ENCODE data around the gene DNAJC1. TPM values are rescaled to one million over a fixed set of nuclear protein-coding genes. Genes with fewer than 3 reads are reported as not detected.

Gene DNAJC1
- total RNA-seq, 1 experiment from 2014 or later = 3.2 TPM

- Histone ChIP-seq H2AFZ (ENCODE audit: low read length) (no peak overlapping the region), H3K9ac (ENCODE audit: low read length) (no peak overlapping the region)
- DNase-seq = no peak
These were observed 59.8 kb downstream of the DNAJC1 start for GRCh38 chr10:21943633-21944265.

DNA sequence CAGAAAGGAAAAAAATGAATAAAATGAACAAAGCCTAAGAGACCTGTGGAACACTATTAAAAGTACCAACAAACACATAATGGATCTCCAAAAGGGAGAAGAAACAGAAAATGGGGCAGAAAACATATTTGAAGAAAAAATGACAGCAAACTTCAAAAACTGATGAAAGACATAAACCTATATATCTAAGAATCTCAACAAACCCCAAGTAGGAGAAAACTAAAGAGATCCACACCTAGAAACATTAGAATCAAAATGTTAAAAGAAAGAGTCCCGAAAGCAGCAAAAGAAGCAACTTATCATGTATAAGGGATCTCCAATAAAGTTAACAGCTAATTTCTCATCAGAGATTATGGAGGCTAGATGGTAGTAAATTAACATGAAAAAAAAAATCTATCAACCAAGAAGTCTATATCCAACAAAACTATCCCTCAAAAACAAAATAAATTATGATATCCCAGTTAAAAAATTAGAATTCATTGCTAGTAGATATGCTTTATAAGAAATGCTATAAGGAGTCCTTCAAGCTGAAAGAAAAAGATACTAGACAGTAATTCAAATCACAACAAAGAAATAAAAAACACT, 68.0 kb downstream of the DNAJC1 start:
- Histone ChIP-seq H3K4me1 (ENCODE audit: low read length) (no peaks in the 10 kb centered on the region), H4K20me1 (ENCODE audit: insufficient read depth, low read depth, low read length) (peaks cover 6% of the 10 kb centered on the region; the same call in 1 of the 2 replicates), H3K79me2 (ENCODE audit: low read length) (no peaks in the 10 kb centered on the region), H3K36me3 (ENCODE audit: insufficient read depth, low read length) (no peaks in the 10 kb centered on the region), H3K9me2 (replicated peaks; ENCODE audit: insufficient read depth, low read length) (no peaks in the 10 kb centered on the region), H3K9ac (ENCODE audit: low read length) (no peak overlapping the region), H3K27me3 (ENCODE audit: low read length) (no peaks in the 10 kb centered on the region), H2AFZ (ENCODE audit: low read length) (no peak overlapping the region), H3K27ac (ENCODE audit: low read length) (no peak overlapping the region), H3K4me3 (ENCODE audit: low read length) (no peak overlapping the region), H3K9me3 (ENCODE audit: low read length) (no peaks in the 10 kb centered on the region), H3K4me2 (ENCODE audit: low read depth, low read length, poor library complexity, severe bottlenecking) (no peak overlapping the region)
- DNase-seq = no peak

More at GRCh38 chr10:21943633-21944265, 59.8 kb downstream of the DNAJC1 start:
- Histone ChIP-seq H3K9me2 (replicated peaks; ENCODE audit: insufficient read depth, low read length) (no peaks in the 10 kb centered on the region), H3K36me3 (ENCODE audit: insufficient read depth, low read length) (no peaks in the 10 kb centered on the region), H4K20me1 (ENCODE audit: insufficient read depth, low read depth, low read length) (no peaks in the 10 kb centered on the region), H3K4me1 (ENCODE audit: low read length) (no peaks in the 10 kb centered on the region), H3K4me2 (ENCODE audit: low read depth, low read length, poor library complexity, severe bottlenecking) (no peak overlapping the region), H3K27me3 (ENCODE audit: low read length) (no peaks in the 10 kb centered on the region), H3K4me3 (ENCODE audit: low read length) (no peak overlapping the region), H3K79me2 (ENCODE audit: low read length) (no peaks in the 10 kb centered on the region), H3K9me3 (ENCODE audit: low read length) (no peaks in the 10 kb centered on the region), H3K27ac (ENCODE audit: low read length) (no peak overlapping the region)

DNA sequence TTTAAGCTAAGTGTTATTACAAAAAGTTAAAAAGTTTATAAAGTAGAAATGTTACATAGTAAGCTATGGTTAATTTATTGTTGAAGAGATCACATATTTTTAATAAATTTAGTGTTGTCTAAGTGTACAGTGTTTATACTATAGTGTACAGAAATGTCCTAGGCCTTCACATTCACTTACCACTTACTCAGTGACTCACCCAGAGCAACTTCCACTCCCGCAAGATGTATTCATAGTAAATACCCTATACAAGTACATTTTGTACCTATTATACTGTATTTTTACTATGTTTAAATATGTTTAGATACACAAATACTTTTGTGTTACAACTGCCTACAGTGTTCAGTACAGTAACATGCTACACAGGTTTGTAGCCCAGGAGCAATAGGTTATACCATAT, 69.2 kb downstream of the DNAJC1 start:
- Histone ChIP-seq H3K9me3 (ENCODE audit: low read length) (no peaks in the 10 kb centered on the region), H2AFZ (ENCODE audit: low read length) (no peak overlapping the region), H3K79me2 (ENCODE audit: low read length) (no peaks in the 10 kb centered on the region)

DNA sequence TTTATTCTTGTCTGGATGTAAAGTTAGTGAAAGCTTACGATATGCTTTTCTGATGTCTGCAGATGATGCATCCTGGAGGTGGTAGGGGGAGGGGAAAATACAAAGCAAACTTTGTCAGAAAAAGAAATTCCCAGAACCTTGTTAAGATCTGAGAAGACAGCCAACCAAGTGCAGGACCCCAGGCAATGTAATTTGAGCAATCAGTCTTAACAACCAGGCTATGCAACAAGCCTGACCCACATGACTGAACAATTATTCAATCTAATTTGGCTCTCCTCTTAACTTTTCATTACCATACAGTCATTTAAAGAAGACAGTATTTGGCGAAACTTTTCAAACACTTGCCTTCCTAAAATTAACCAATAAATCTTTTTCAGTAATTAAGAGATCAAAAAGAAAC, 74.5 kb downstream of the DNAJC1 start:
- H3K36me3 ChIP-seq (ENCODE audit: insufficient read depth, low read length) = no peaks in the 10 kb centered on the region
- H3K4me3 ChIP-seq (ENCODE audit: low read length) = no peak overlapping the region
- H3K9me3 ChIP-seq (ENCODE audit: low read length) = no peaks in the 10 kb centered on the region
- H4K20me1 ChIP-seq (ENCODE audit: insufficient read depth, low read depth, low read length) = peaks cover 3% of the 10 kb centered on the region; the same call in 1 of the 2 replicates
- no peak overlapping the region for H2AFZ ChIP-seq (ENCODE audit: low read length)
- H3K9ac ChIP-seq (ENCODE audit: low read length) = no peak overlapping the region
- H3K27ac ChIP-seq (ENCODE audit: low read length) = no peak overlapping the region
- no peak for DNase-seq
- no peaks in the 10 kb centered on the region for H3K27me3 ChIP-seq (ENCODE audit: low read length)
- H3K79me2 ChIP-seq (ENCODE audit: low read length) = no peaks in the 10 kb centered on the region
- H3K4me2 ChIP-seq (ENCODE audit: low read depth, low read length, poor library complexity, severe bottlenecking) = no peak overlapping the region
- H3K9me2 ChIP-seq (replicated peaks; ENCODE audit: insufficient read depth, low read length) = no peaks in the 10 kb centered on the region
- no peaks in the 10 kb centered on the region for H3K4me1 ChIP-seq (ENCODE audit: low read length)

More for the DNA sequence above, 69.2 kb downstream of the DNAJC1 start:
- no peak for DNase-seq
- no peaks in the 10 kb centered on the region for H3K36me3 ChIP-seq (ENCODE audit: insufficient read depth, low read length)
- no peak overlapping the region for H3K27ac ChIP-seq (ENCODE audit: low read length)
- no peak overlapping the region for H3K4me3 ChIP-seq (ENCODE audit: low read length)
- no peaks in the 10 kb centered on the region for H3K9me2 ChIP-seq (replicated peaks; ENCODE audit: insufficient read depth, low read length)
- no peak overlapping the region for H3K9ac ChIP-seq (ENCODE audit: low read length)
- peaks cover 6% of the 10 kb centered on the region; the same call in 1 of the 2 replicates for H4K20me1 ChIP-seq (ENCODE audit: insufficient read depth, low read depth, low read length)
- H3K27me3 ChIP-seq (ENCODE audit: low read length) = no peaks in the 10 kb centered on the region
- no peaks in the 10 kb centered on the region for H3K4me1 ChIP-seq (ENCODE audit: low read length)
- H3K4me2 ChIP-seq (ENCODE audit: low read depth, low read length, poor library complexity, severe bottlenecking) = no peak overlapping the region

DNA sequence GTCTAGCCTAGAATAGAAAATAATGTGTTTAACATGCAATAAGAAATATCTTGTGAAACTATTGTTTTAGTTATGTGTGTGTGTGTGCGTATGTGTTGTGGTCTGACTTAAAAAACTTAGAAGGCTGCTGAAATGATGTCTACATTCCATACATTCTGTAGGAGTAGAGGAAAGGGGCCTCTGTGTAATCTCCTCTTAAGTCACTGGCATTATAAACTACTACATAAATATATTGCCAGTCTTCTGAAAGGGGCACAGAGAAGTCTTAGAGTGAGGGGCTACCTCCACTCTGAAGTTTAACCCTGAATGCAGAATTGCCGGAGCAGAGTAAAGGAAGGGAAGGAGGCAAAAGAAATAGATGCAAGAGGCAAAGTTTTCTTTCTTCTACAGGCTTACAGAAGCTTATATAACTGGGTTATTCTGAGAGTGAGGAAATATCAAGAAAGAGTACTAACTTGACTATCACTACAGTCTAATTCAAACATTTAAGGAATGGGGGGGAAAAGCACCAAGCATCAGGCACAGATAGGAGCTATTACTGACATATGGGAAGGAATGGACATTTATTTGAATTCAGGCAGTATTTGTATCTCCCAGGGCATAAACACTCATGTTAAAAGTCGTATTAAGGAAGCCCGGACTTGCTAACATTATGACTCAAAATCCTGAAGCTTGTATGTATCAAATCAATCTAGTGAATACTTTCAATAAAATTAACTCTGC, 75.7 kb downstream of the DNAJC1 start:
- Histone ChIP-seq H2AFZ (ENCODE audit: low read length) (no peak overlapping the region), H3K9me3 (ENCODE audit: low read length) (no peaks in the 10 kb centered on the region)

DNA sequence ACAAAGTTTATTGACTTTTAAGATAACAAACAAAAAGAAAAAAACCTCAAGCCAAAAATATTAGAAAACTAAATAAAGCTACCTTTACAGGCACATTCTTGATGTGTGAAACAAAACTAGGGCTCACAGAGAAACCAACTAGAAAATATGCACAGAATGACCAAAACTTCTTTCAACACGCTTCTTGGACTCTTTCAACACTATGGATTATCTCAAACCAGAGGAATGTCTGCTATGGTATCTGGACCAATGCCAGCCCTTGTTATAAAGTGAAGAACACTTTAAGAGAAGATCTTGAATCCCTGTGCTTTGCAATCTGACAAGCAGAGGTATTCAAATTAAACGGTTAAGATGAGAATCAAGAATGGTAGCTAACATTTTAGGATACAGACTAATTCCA, 76.6 kb downstream of the DNAJC1 start:
- H3K79me2 ChIP-seq (ENCODE audit: low read length) = no peaks in the 10 kb centered on the region
- no peaks in the 10 kb centered on the region for H3K9me3 ChIP-seq (ENCODE audit: low read length)
- H3K4me2 ChIP-seq (ENCODE audit: low read depth, low read length, poor library complexity, severe bottlenecking) = no peak overlapping the region
- DNase-seq = no peak
- no peak overlapping the region for H3K4me3 ChIP-seq (ENCODE audit: low read length)
- peaks cover 3% of the 10 kb centered on the region; the same call in 1 of the 2 replicates for H4K20me1 ChIP-seq (ENCODE audit: insufficient read depth, low read depth, low read length)
- no peak overlapping the region for H3K27ac ChIP-seq (ENCODE audit: low read length)
- H3K27me3 ChIP-seq (ENCODE audit: low read length) = no peaks in the 10 kb centered on the region
- no peaks in the 10 kb centered on the region for H3K9me2 ChIP-seq (replicated peaks; ENCODE audit: insufficient read depth, low read length)
- no peak overlapping the region for H2AFZ ChIP-seq (ENCODE audit: low read length)
- H3K4me1 ChIP-seq (ENCODE audit: low read length) = no peaks in the 10 kb centered on the region
- H3K9ac ChIP-seq (ENCODE audit: low read length) = no peak overlapping the region
- no peaks in the 10 kb centered on the region for H3K36me3 ChIP-seq (ENCODE audit: insufficient read depth, low read length)

More for the DNA sequence above, 75.7 kb downstream of the DNAJC1 start:
- no peaks in the 10 kb centered on the region for H3K36me3 ChIP-seq (ENCODE audit: insufficient read depth, low read length)
- no peak overlapping the region for H3K4me3 ChIP-seq (ENCODE audit: low read length)
- H3K27ac ChIP-seq (ENCODE audit: low read length) = no peak overlapping the region
- no peaks in the 10 kb centered on the region for H3K9me2 ChIP-seq (replicated peaks; ENCODE audit: insufficient read depth, low read length)
- H3K79me2 ChIP-seq (ENCODE audit: low read length) = no peaks in the 10 kb centered on the region
- no peaks in the 10 kb centered on the region for H3K27me3 ChIP-seq (ENCODE audit: low read length)
- DNase-seq = no peak
- peaks cover 3% of the 10 kb centered on the region; the same call in 1 of the 2 replicates for H4K20me1 ChIP-seq (ENCODE audit: insufficient read depth, low read depth, low read length)
- no peak overlapping the region for H3K4me2 ChIP-seq (ENCODE audit: low read depth, low read length, poor library complexity, severe bottlenecking)
- H3K9ac ChIP-seq (ENCODE audit: low read length) = no peak overlapping the region
- no peaks in the 10 kb centered on the region for H3K4me1 ChIP-seq (ENCODE audit: low read length)

GRCh38 chr10:21926358-21926925, 77.1 kb downstream of the DNAJC1 start:
- no peaks in the 10 kb centered on the region for H3K4me1 ChIP-seq (ENCODE audit: low read length)
- H3K79me2 ChIP-seq (ENCODE audit: low read length) = no peaks in the 10 kb centered on the region
- H3K4me3 ChIP-seq (ENCODE audit: low read length) = no peak overlapping the region
- no peak overlapping the region for H3K4me2 ChIP-seq (ENCODE audit: low read depth, low read length, poor library complexity, severe bottlenecking)
- no peaks in the 10 kb centered on the region for H3K27me3 ChIP-seq (ENCODE audit: low read length)
- H3K9me2 ChIP-seq (replicated peaks; ENCODE audit: insufficient read depth, low read length) = no peaks in the 10 kb centered on the region
- no peaks in the 10 kb centered on the region for H3K36me3 ChIP-seq (ENCODE audit: insufficient read depth, low read length)
- no peaks in the 10 kb centered on the region for H3K9me3 ChIP-seq (ENCODE audit: low read length)
- peaks cover 3% of the 10 kb centered on the region; the same call in 1 of the 2 replicates for H4K20me1 ChIP-seq (ENCODE audit: insufficient read depth, low read depth, low read length)
- no peak overlapping the region for H3K9ac ChIP-seq (ENCODE audit: low read length)
- H2AFZ ChIP-seq (ENCODE audit: low read length) = no peak overlapping the region
- H3K27ac ChIP-seq (ENCODE audit: low read length) = no peak overlapping the region
- DNase-seq = no peak

- Histone ChIP-seq H3K79me2 (ENCODE audit: low read length) (no peaks in the 10 kb centered on the region), H3K27me3 (ENCODE audit: low read length) (no peaks in the 10 kb centered on the region), H3K4me2 (ENCODE audit: low read depth, low read length, poor library complexity, severe bottlenecking) (no peak overlapping the region), H3K4me1 (ENCODE audit: low read length) (no peaks in the 10 kb centered on the region), H3K9ac (ENCODE audit: low read length) (no peak overlapping the region), H4K20me1 (ENCODE audit: insufficient read depth, low read depth, low read length) (no peaks in the 10 kb centered on the region), H3K9me3 (ENCODE audit: low read length) (no peaks in the 10 kb centered on the region), H3K9me2 (replicated peaks; ENCODE audit: insufficient read depth, low read length) (no peaks in the 10 kb centered on the region), H3K4me3 (ENCODE audit: low read length) (no peak overlapping the region), H2AFZ (ENCODE audit: low read length) (no peak overlapping the region), H3K27ac (ENCODE audit: low read length) (no peak overlapping the region), H3K36me3 (ENCODE audit: insufficient read depth, low read length) (no peaks in the 10 kb centered on the region)
- DNase-seq = no peak
These were observed 77.7 kb downstream of the DNAJC1 start for GRCh38 chr10:21925851-21926250.

All from Karpas-422 (cell line).